Hepatocyte (in vitro differentiated cells): ENCODE data around the gene PABPN1. TPM values are rescaled to one million over a fixed set of nuclear protein-coding genes. Genes with fewer than 3 reads are reported as not detected.
A peak's percentile ranks its signal among the peaks of the same experiment; 100 is the strongest.

Experiments used
- DNase-seq: peaks from one replicate; pipeline ENCODE4 v3.0.0-alpha.2; 2016; ENCODE audit warnings: low spot score
- H2AFZ ChIP-seq: fragments of 200-600 bp; sonication (generic); 2 replicates; pipeline ENCODE4 v1.6.0; 2016; ENCODE audit warnings: antibody characterized with exemption, mild to moderate bottlenecking
- H3K27ac ChIP-seq: fragments of 200-600 bp; sonication (generic); 2 replicates; pipeline ENCODE4 v1.5.1; 2016; ENCODE audit warnings: mild to moderate bottlenecking
- H3K27me3 ChIP-seq: fragments of 200-600 bp; sonication (generic); 2 replicates; pipeline ENCODE4 v1.6.1; 2016
- H3K36me3 ChIP-seq: fragments of 200-600 bp; sonication (generic); replicated peaks from 2 replicates; pipeline ENCODE4 v1.5.1; 2016; ENCODE audit warnings: low read depth; ENCODE audit not compliant: insufficient read depth
- H3K4me1 ChIP-seq: fragments of 200-600 bp; sonication (generic); 2 replicates; pipeline ENCODE4 v1.5.1; 2016; ENCODE audit warnings: mild to moderate bottlenecking, moderate library complexity; ENCODE audit not compliant: insufficient read depth
- H3K4me2 ChIP-seq: fragments of 200-600 bp; sonication (generic); 2 replicates; pipeline ENCODE4 v1.6.0; 2016
- H3K4me3 ChIP-seq: fragments of 200-600 bp; sonication (generic); 2 replicates; pipeline ENCODE4 v1.5.1; 2016; ENCODE audit warnings: mild to moderate bottlenecking
- H3K79me2 ChIP-seq: fragments of 200-600 bp; sonication (generic); 2 replicates; pipeline ENCODE4 v1.6.0; 2017; ENCODE audit warnings: mild to moderate bottlenecking
- H3K9me2 ChIP-seq: fragments of 200-600 bp; sonication (generic); replicated peaks from 2 replicates; pipeline ENCODE4 v1.6.0; 2017; ENCODE audit warnings: mild to moderate bottlenecking; ENCODE audit not compliant: insufficient read depth
- H3K9me3 ChIP-seq: fragments of 200-600 bp; sonication (generic); 2 replicates; pipeline ENCODE4 v1.5.1; 2016; ENCODE audit warnings: low read depth, mild to moderate bottlenecking
- H4K20me1 ChIP-seq: fragments of 200-600 bp; sonication (generic); 2 replicates; pipeline ENCODE4 v1.6.0; 2016; ENCODE audit warnings: mild to moderate bottlenecking; ENCODE audit not compliant: insufficient read depth, poor library complexity, severe bottlenecking
- CTCF ChIP-seq: fragments of 200-600 bp; sonication (generic); IDR thresholded peaks from 2 replicates; pipeline ENCODE4 v1.5.1; 2016; ENCODE audit warnings: antibody characterized with exemption, mild to moderate bottlenecking; ENCODE audit not compliant: poor library complexity
- EZH2 ChIP-seq: fragments of 200-600 bp; sonication (generic); IDR thresholded peaks from 2 replicates; pipeline ENCODE4 v1.6.1; 2016; ENCODE audit warnings: antibody characterized with exemption, mild to moderate bottlenecking, borderline replicate concordance
- EZH2phosphoT487 ChIP-seq: fragments of 200-600 bp; sonication (generic); IDR thresholded peaks from one replicate; pipeline ENCODE4 v1.6.1; 2018; ENCODE audit warnings: antibody characterized with exemption, mild to moderate bottlenecking, low read depth, moderate library complexity; ENCODE audit not compliant: unreplicated experiment, severe bottlenecking
- WGBS: methylation state at CpG from one replicate; pipeline ENCODE4 v1.1.6; 2016; ENCODE audit warnings: low lambda C conversion rate; ENCODE audit errors: missing lambda C conversion rate; 5-methylcytosine and 5-hydroxymethylcytosine counted together
- polyA plus RNA-seq: library from polyadenylated mRNA; unstranded; fragments of >200 nt; fragmentation: Nextera tagmentation; extraction: Ambion mirVana; gene quantifications from 2 replicates; pipeline ENCODE4 v1.2.1, GENCODE V29; 2016
- total RNA-seq: library from RNA; depleted of rRNA; stranded (reverse); fragments of >200 nt; gene quantifications from 2 replicates; pipeline ENCODE4 v1.2.3, GENCODE V29; 2014

The PABPN1 gene
- total and polyA plus RNA-seq, 2 experiments from 2014 or later = 116 to 213 TPM

GRCh38 chr14:23319746-23320583 lies 1.3 kb upstream of the PABPN1 start:
- no peak for DNase-seq
- Histone ChIP-seq H3K9me2 (no peaks in the 10 kb centered on the region), H3K36me3 (no peaks in the 10 kb centered on the region), H3K4me1 (peaks cover 14% of the 10 kb centered on the region), H3K9me3 (no peaks in the 10 kb centered on the region), H3K27ac (peak overlapping the region; percentile 93), H3K4me2 (peak overlapping the region; percentile 69), H3K79me2 (peaks cover 28% of the 10 kb centered on the region), H2AFZ (peak overlapping the region; percentile 20), H4K20me1 (peaks cover 12% of the 10 kb centered on the region), H3K4me3 (no peak overlapping the region), H3K27me3 (no peaks in the 10 kb centered on the region)
- no peak for TF ChIP-seq CTCF
- TF ChIP-seq EZH2phosphoT487 = no peak
- no peak for TF ChIP-seq EZH2
- 98% methylated on average over 17 of the region's 17 CpGs for WGBS

- peak; percentile 66 for DNase-seq
- Histone ChIP-seq H2AFZ (peak overlapping the region; percentile 59), H3K4me3 (peak overlapping the region; percentile 95), H3K9me3 (no peaks in the 10 kb centered on the region), H3K79me2 (peaks cover 28% of the 10 kb centered on the region), H3K27me3 (no peaks in the 10 kb centered on the region), H3K4me1 (peaks cover 14% of the 10 kb centered on the region), H3K27ac (peak overlapping the region; percentile 97), H3K4me2 (peak overlapping the region; percentile 91), H3K36me3 (no peaks in the 10 kb centered on the region), H3K9me2 (no peaks in the 10 kb centered on the region), H4K20me1 (peaks cover 12% of the 10 kb centered on the region)
- TF ChIP-seq EZH2 (no peak), CTCF (peak; percentile 5)
- WGBS = under 1% methylated on average over 45 of the region's 64 CpGs
Observed at GRCh38 chr14:23321572-23322547, 603 bp downstream of the PABPN1 start.

GRCh38 chr14:23322568-23323517 lies 1.6 kb downstream of the PABPN1 start:
- TF ChIP-seq CTCF (no peak), EZH2 (no peak), EZH2phosphoT487 (no peak)
- Histone ChIP-seq H3K27ac (peak overlapping the region; percentile 97), H4K20me1 (peaks cover 12% of the 10 kb centered on the region), H3K4me3 (peak overlapping the region; percentile 95), H3K79me2 (peaks cover 28% of the 10 kb centered on the region), H3K36me3 (no peaks in the 10 kb centered on the region), H3K4me2 (peak overlapping the region; percentile 91), H3K9me2 (no peaks in the 10 kb centered on the region), H2AFZ (no peak overlapping the region), H3K9me3 (no peaks in the 10 kb centered on the region), H3K27me3 (no peaks in the 10 kb centered on the region), H3K4me1 (peaks cover 14% of the 10 kb centered on the region)
- DNase-seq = no peak
- WGBS = 47% methylated on average over 10 of the region's 10 CpGs
